Loucy (cell line): ENCODE data around the gene SELENOI.

ENCODE experiments used
- H2AFZ ChIP-seq: fragments of 200-600 bp; sonication (generic); 2 replicates; pipeline ENCODE4 v1.6.0; 2016; ENCODE audit warnings: antibody characterized with exemption, mild to moderate bottlenecking, low read length, moderate library complexity
- H3F3A ChIP-seq: fragments of 200-600 bp; 2 replicates; pipeline ENCODE4 v1.6.0; 2016; ENCODE audit warnings: antibody characterized with exemption, low read depth, mild to moderate bottlenecking
- H3K27me3 ChIP-seq: fragments of 200-600 bp; sonication (generic); 2 replicates; pipeline ENCODE4 v1.6.1; 2014; ENCODE audit warnings: low read length, mild to moderate bottlenecking; ENCODE audit not compliant: insufficient read depth, poor library complexity, severe bottlenecking
- H3K36me3 ChIP-seq: fragments of 200-600 bp; sonication (generic); 2 replicates; pipeline ENCODE4 v1.6.1; 2016; ENCODE audit warnings: low read length; ENCODE audit not compliant: insufficient read depth
- H3K4me1 ChIP-seq: fragments of 200-600 bp; sonication (generic); 2 replicates; pipeline ENCODE4 v1.5.1; 2014; ENCODE audit warnings: low read length, mild to moderate bottlenecking; ENCODE audit not compliant: insufficient read depth, poor library complexity, severe bottlenecking
- H3K4me2 ChIP-seq: fragments of 200-600 bp; sonication (generic); 2 replicates; pipeline ENCODE4 v1.6.0; 2014; ENCODE audit warnings: antibody characterized with exemption, low read length, low read depth, mild to moderate bottlenecking; ENCODE audit not compliant: poor library complexity, severe bottlenecking
- H3K4me3 ChIP-seq: fragments of 200-600 bp; sonication (generic); 2 replicates; pipeline ENCODE4 v1.5.1; 2014; ENCODE audit warnings: low read length, mild to moderate bottlenecking, mixed read lengths; ENCODE audit not compliant: poor library complexity, severe bottlenecking
- H3K79me2 ChIP-seq: fragments of 200-600 bp; sonication (generic); 2 replicates; pipeline ENCODE4 v1.6.1; 2014; ENCODE audit warnings: low read length; ENCODE audit not compliant: insufficient read depth
- H3K9ac ChIP-seq: fragments of 200-600 bp; sonication (generic); 2 replicates; pipeline ENCODE4 v1.6.0; 2014; ENCODE audit warnings: mild to moderate bottlenecking, low read depth, low read length, moderate library complexity; ENCODE audit not compliant: poor library complexity, severe bottlenecking
- H3K9me2 ChIP-seq: fragments of 200-600 bp; sonication (generic); replicated peaks from 2 replicates; pipeline ENCODE4 v1.6.1; 2016; ENCODE audit warnings: low read depth, low read length, mixed read lengths
- H3K9me3 ChIP-seq: fragments of 200-600 bp; sonication (generic); 2 replicates; pipeline ENCODE4 v1.6.1; 2014; ENCODE audit warnings: mild to moderate bottlenecking, antibody characterized with exemption, low read length, low read depth; ENCODE audit not compliant: insufficient read depth
- H4K20me1 ChIP-seq: fragments of 200-600 bp; sonication (generic); 2 replicates; pipeline ENCODE4 v1.6.0; 2014; ENCODE audit warnings: antibody characterized with exemption, low read length, mild to moderate bottlenecking; ENCODE audit not compliant: insufficient read depth, poor library complexity, severe bottlenecking
- CTCF ChIP-seq: fragments of 200-600 bp; sonication (generic); conservative IDR thresholded peaks from 2 replicates; pipeline ENCODE4 v1.5.1; 2014; ENCODE audit warnings: mild to moderate bottlenecking, antibody characterized with exemption, low read length
- EZH2phosphoT487 ChIP-seq: fragments of 200-600 bp; IDR thresholded peaks from 2 replicates; pipeline ENCODE4 v1.6.1; 2018; ENCODE audit warnings: antibody characterized with exemption, mild to moderate bottlenecking, moderate library complexity, borderline replicate concordance

The SELENOI gene

GRCh38 chr2:26312471-26312870 is 33.5 kb upstream of the SELENOI start:
- no peaks in the 10 kb centered on the region for H3K36me3 ChIP-seq
- no peaks in the 10 kb centered on the region for H3K79me2 ChIP-seq
- H3K9ac ChIP-seq = no peak overlapping the region
- no peak overlapping the region for H3K4me3 ChIP-seq
- H3K4me2 ChIP-seq = no peak overlapping the region
- H3K27me3 ChIP-seq = no peaks in the 10 kb centered on the region
- H3K9me3 ChIP-seq = no peaks in the 10 kb centered on the region
- TF ChIP-seq EZH2phosphoT487 (no peak), CTCF (no peak)
- H3K4me1 ChIP-seq = no peaks in the 10 kb centered on the region
- H3K9me2 ChIP-seq = no peaks in the 10 kb centered on the region
- no peak overlapping the region for H2AFZ ChIP-seq
- H4K20me1 ChIP-seq = no peaks in the 10 kb centered on the region
- H3F3A ChIP-seq = no peaks in the 10 kb centered on the region

- Histone ChIP-seq H3K4me1 (no peaks in the 10 kb centered on the region), H3K36me3 (no peaks in the 10 kb centered on the region), H3K27me3 (no peaks in the 10 kb centered on the region), H3K79me2 (no peaks in the 10 kb centered on the region), H3F3A (no peaks in the 10 kb centered on the region), H4K20me1 (no peaks in the 10 kb centered on the region), H2AFZ (no peak overlapping the region), H3K9ac (no peak overlapping the region), H3K4me2 (no peak overlapping the region), H3K9me2 (no peaks in the 10 kb centered on the region), H3K4me3 (no peak overlapping the region), H3K9me3 (no peaks in the 10 kb centered on the region)
- TF ChIP-seq EZH2phosphoT487 = no peak
Observed at GRCh38 chr2:26313446-26313845, 32.5 kb upstream of the SELENOI start.

GRCh38 chr2:26314243-26314642 is 31.7 kb upstream of the SELENOI start:
- no peak for TF ChIP-seq EZH2phosphoT487
- no peak for TF ChIP-seq CTCF
- Histone ChIP-seq H3K9ac (no peak overlapping the region), H4K20me1 (no peaks in the 10 kb centered on the region), H3K4me3 (no peak overlapping the region), H2AFZ (no peak overlapping the region), H3F3A (no peaks in the 10 kb centered on the region), H3K36me3 (no peaks in the 10 kb centered on the region), H3K9me3 (no peaks in the 10 kb centered on the region), H3K4me2 (no peak overlapping the region), H3K4me1 (no peaks in the 10 kb centered on the region), H3K9me2 (no peaks in the 10 kb centered on the region), H3K79me2 (no peaks in the 10 kb centered on the region), H3K27me3 (no peaks in the 10 kb centered on the region)

- H2AFZ ChIP-seq = 0 out of 2 replicates have a peak overlapping the region, but pooled peaks have one; percentile 13
- no peaks in the 10 kb centered on the region for H3F3A ChIP-seq
- H3K4me3 ChIP-seq = no peak overlapping the region
- H3K27me3 ChIP-seq = no peaks in the 10 kb centered on the region
- H3K9me3 ChIP-seq = no peaks in the 10 kb centered on the region
- H3K36me3 ChIP-seq = no peaks in the 10 kb centered on the region
- TF ChIP-seq EZH2phosphoT487 (no peak), CTCF (peak; percentile 57)
- H4K20me1 ChIP-seq = no peaks in the 10 kb centered on the region
- H3K9me2 ChIP-seq = no peaks in the 10 kb centered on the region
- H3K9ac ChIP-seq = no peak overlapping the region
- H3K4me2 ChIP-seq = no peak overlapping the region
- no peaks in the 10 kb centered on the region for H3K4me1 ChIP-seq
- H3K79me2 ChIP-seq = no peaks in the 10 kb centered on the region
Observed at GRCh38 chr2:26316041-26316440, 29.9 kb upstream of the SELENOI start.
